ENCODE data around the gene DCAF7.

Gene DCAF7

GRCh38 chr17:63525190-63525946 is 24.9 kb upstream of the DCAF7 start:
- DNase-seq: no peak

GRCh38 chr17:63526861-63527260 is 23.4 kb upstream of the DCAF7 start:
- DNase-seq: no peak

GRCh38 chr17:63528183-63528582 is 22.1 kb upstream of the DCAF7 start:
- no peak for DNase-seq

- DNase-seq: no peak
Observed at GRCh38 chr17:63529711-63530556, 20.3 kb upstream of the DCAF7 start.

DNA sequence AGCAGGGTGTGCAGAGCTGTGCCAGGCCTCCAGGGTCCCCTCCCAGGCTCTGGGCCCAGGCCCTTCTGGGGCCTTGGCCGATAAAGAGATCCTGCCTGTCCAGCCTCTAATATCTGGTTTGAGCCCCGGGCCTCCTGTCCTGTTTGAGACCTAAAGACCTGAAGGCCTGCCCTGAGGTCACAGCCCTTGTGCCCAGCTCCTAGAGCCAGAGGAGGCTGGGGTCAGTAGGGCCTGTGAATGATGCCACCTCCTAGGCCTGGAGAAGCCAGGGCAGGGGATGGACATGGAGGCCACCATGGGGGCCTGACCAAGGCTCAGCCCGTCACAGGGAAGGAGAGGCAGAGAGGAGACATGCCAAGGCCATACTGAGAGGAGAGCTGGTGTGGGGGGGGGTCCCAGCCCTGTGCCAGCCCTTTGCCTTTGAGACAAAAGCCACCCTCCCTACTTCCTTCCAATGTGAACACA is 19.7 kb upstream of the DCAF7 start:
- no peak for DNase-seq

GRCh38 chr17:63531022-63531965 is 19.0 kb upstream of the DCAF7 start:
- no peak for DNase-seq

GRCh38 chr17:63533433-63534077 is 16.7 kb upstream of the DCAF7 start:
- no peak for DNase-seq

- no peak for DNase-seq
Observed at GRCh38 chr17:63534078-63534570, 16.2 kb upstream of the DCAF7 start.

DNA sequence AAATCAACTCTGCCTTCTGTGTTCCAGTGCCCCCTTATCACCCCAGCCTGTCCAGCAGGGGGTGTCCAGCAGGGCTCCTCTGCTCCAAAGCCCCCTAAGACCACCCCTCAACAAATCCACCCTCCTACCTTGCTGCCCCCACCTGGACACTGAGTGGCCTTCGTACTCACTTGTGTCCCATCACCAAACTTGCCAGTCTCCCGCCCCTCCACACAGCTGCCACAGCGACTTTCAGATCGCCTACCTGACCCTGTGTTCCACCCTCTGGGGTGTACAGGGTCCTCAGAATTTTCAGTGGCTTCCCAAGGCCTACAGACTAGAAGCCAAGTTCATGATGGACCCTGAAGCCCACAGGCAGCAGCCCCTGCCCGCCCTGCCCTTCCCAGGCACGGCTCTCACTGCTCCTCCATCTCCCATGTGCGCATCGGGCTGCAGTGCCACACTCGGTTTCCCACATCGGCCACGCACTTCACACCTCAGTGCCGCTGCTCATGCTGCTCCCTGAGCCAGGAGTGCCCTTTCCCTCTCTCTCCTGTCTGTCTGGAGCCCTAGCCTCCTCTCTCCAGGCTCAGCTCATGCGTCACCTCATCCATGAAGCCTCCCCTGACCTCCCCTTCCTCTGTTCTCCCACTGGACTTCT is 15.3 kb upstream of the DCAF7 start:
- no peak for DNase-seq

DNA sequence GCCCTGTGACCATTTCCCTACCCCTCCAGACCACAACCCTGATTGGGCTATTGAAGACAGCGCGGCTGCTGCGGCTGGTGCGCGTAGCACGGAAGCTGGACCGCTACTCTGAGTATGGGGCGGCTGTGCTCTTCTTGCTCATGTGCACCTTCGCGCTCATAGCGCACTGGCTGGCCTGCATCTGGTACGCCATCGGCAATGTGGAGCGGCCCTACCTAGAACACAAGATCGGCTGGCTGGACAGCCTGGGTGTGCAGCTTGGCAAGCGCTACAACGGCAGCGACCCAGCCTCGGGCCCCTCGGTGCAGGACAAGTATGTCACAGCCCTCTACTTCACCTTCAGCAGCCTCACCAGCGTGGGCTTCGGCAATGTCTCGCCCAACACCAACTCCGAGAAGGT is 14.6 kb upstream of the DCAF7 start:
- no peak for DNase-seq

- no peak for DNase-seq
Observed at GRCh38 chr17:63537001-63537400, 13.3 kb upstream of the DCAF7 start.

- no peak for DNase-seq
Observed at GRCh38 chr17:63537991-63538692, 12.1 kb upstream of the DCAF7 start.

DNA sequence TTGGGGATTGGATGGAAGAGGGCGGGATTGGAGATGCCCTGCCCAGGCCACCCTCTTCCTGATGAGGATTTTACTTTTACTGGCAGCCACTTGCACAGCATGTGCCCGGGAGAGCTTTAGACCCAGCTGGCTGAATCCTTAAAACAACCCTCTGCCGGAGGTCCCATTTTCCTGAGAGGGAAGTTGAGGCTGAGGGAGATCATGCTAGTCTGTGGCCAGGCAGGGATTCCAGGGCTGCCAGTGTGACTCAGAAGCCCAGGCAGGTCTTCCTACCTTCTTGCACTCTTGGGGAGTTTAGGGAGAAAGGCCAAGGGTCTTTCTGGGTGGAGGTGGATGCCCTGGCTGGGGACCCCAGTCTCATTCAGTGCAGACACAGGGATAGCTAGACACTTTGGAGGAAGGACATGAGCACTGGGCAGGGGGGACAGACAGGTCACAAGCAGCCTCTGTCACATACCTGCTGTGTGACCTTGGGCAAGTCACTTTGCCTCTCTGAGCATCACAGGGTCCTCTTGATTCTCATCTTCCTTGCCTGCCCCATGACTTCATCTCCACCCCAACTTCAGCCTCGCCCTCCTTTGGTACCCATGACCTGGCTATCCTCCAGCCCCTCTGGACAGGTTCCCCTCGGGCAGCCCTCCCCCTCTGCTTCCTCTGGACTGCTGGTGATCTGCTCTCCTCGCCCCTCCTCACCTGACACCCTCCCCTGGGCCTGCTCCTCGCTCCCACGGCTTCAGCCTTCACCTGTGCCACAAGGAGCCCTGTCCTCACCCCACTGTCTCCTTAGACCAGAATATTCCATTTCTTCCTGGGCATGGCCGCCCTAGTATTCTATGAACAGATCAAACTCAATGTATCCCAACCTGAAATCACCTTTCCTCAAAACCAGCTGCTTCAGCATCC is 11.3 kb upstream of the DCAF7 start:
- no peak for DNase-seq

GRCh38 chr17:63540590-63540989 is 9.7 kb upstream of the DCAF7 start:
- no peak for DNase-seq

GRCh38 chr17:63542218-63542545 is 8.1 kb upstream of the DCAF7 start:
- DNase-seq: no peak

- DNase-seq: peak; percentile 11
Observed at GRCh38 chr17:63542942-63543821, 7.1 kb upstream of the DCAF7 start.

DNA sequence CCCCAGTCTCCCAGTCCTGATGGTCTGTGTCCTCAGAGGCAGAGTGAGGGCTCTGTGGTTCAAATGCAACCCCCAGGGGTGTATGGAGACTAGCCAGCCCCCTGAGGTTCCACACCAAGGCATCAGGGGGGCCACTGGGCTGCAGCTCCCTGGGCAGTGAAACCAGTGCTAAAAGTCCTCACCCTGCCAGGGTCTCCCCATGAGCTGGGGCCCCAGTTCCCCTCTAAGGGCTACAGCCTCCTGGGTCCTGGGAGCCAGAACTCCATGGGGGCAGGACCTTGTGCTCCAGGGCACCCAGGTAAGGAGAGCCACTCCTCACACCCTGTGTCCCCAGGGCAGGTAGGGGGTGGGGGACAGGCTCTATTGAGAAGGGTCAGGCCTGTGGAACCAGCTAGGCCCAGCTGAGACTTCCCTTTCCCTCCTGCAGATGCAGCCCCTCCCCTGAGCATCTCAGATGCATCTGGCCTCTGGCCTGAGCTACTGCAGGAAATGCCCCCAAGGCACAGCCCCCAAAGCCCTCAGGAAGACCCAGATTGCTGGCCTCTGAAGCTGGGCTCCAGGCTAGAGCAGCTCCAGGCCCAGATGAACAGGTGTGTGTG is 6.4 kb upstream of the DCAF7 start:
- DNase-seq: no peak

- no peak for DNase-seq
Observed at GRCh38 chr17:63544467-63545301, 5.6 kb upstream of the DCAF7 start.

All from NCI-H2029 treated with DMSO at 0.1 percent for 48 hours (cell line).